ENCODE results near the gene IL21R.

DNA sequence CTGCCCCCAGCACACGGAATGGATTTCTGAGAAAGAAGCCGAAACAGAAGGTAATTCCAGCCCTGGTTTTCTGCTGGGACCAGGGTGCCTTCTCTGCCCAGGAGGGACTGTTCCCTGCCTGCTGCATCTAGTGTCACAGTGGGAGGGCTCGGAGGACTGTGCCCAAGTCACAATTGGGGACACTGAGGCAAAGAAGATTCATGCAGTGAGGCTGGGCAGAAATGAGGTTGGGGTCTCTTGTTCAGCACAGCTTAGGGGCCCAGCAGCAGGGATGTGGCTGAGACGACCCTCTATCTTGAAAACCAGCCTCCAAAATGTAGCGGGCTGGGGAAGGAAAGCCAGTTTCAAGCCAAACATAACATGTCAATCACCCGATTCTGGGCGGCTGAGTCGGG lies 592 bp downstream of the IL21R start:
- TF ChIP-seq, protein P1, sequence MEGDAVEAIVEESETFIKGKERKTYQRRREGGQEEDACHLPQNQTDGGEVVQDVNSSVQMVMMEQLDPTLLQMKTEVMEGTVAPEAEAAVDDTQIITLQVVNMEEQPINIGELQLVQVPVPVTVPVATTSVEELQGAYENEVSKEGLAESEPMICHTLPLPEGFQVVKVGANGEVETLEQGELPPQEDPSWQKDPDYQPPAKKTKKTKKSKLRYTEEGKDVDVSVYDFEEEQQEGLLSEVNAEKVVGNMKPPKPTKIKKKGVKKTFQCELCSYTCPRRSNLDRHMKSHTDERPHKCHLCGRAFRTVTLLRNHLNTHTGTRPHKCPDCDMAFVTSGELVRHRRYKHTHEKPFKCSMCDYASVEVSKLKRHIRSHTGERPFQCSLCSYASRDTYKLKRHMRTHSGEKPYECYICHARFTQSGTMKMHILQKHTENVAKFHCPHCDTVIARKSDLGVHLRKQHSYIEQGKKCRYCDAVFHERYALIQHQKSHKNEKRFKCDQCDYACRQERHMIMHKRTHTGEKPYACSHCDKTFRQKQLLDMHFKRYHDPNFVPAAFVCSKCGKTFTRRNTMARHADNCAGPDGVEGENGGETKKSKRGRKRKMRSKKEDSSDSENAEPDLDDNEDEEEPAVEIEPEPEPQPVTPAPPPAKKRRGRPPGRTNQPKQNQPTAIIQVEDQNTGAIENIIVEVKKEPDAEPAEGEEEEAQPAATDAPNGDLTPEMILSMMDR (conservative IDR thresholded peaks at IDR 0.05) = no peak
- TF ChIP-seq EZH2 (IDR thresholded peaks at IDR 0.05; ENCODE audit: low read depth) = no peak
